A549 (cell line): ENCODE results near the gene PLPPR1.

ENCODE experiments used
- CTCF ChIP-seq: fragments of >200 bp; sonication (Bioruptor Twin); formaldehyde crosslinking; IDR thresholded peaks from 3 replicates; pipeline ENCODE4 v1.5.1; 2016
- HOXA7 ChIP-seq: fragments of 250-450 bp; sonication (Bioruptor Pico); IDR thresholded peaks from 2 replicates; pipeline ENCODE4 v1.5.0; 2020; ENCODE audit warnings: mild to moderate bottlenecking, moderate library complexity
- MAX ChIP-seq: IDR thresholded peaks from 2 replicates; pipeline ENCODE4 v1.6.1; 2012
- PBX3 ChIP-seq: IDR thresholded peaks from 2 replicates; pipeline ENCODE4 v1.6.1; 2012
- POLR2A ChIP-seq: IDR thresholded peaks from 2 replicates; pipeline ENCODE4 v1.6.1; 2012; ENCODE audit warnings: mild to moderate bottlenecking, low read length
- RFX5 ChIP-seq: fragments of 450-650 bp; IDR thresholded peaks from 2 replicates; pipeline ENCODE4 v1.7.1; 2014; ENCODE audit warnings: antibody characterized with exemption, mild to moderate bottlenecking, moderate library complexity
- RNF2 ChIP-seq: fragments of 200-600 bp; sonication (generic); IDR thresholded peaks from 2 replicates; pipeline ENCODE4 v1.6.1; 2016; ENCODE audit warnings: low read depth, mild to moderate bottlenecking, antibody characterized with exemption, moderate library complexity, borderline replicate concordance
- USF2 ChIP-seq: fragments of 450-650 bp; IDR thresholded peaks from 2 replicates; pipeline ENCODE4 v1.6.1; 2014; ENCODE audit warnings: antibody characterized with exemption

- TF ChIP-seq USF2 (no peak), RFX5 (no peak), CTCF (no peak), RNF2 (no peak), POLR2A (no peak), MAX (no peak), PBX3 (no peak), HOXA7 (CRISPR knock-in tag) (no peak)
Observed at GRCh38 chr9:101225271-101225670, 196.7 kb downstream of the PLPPR1 start.
